IMR-90 (cell line): Measurements from ENCODE around the gene MCTP2.

Source experiments
- FOS ChIP-seq: fragments of 150-350 bp; IDR thresholded peaks from 2 replicates; pipeline ENCODE4 v1.6.1; 2016; ENCODE audit warnings: low read depth, low read length
- POLR2A ChIP-seq: IDR thresholded peaks from 2 replicates; pipeline ENCODE4 v1.6.1; 2012; ENCODE audit warnings: mild to moderate bottlenecking, low read depth, low read length
- RFX5 ChIP-seq: IDR thresholded peaks from 2 replicates; pipeline ENCODE4 v1.8.0; 2012; ENCODE audit warnings: low read depth, mild to moderate bottlenecking, low read length, moderate library complexity
- TF ChIP-seq, protein P1 (sequence below): conservative IDR thresholded peaks from 2 replicates; pipeline ENCODE4 v1.5.1; 2012; ENCODE audit warnings: mild to moderate bottlenecking, low read depth, low read length, improper control_type of control experiment

DNA sequence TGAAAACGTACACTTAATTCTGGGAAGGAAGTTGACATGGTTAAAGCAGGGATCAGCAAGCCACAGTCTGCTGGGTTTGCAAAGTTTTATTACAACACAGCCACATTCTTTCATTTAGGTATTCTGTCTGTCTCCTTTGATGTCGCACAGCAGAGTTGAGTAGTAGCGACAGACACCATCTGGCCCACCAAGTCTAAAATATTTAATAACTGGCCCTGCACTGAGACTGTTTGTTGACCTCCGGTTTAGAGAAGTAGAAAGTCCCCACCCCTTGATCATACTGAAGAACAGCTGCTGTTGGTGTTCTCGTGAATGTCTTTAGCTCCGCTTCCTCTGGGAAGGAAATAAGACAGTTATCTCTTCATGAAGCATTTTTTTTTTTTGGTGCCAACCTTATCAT is 66.2 kb downstream of the MCTP2 start:
- TF ChIP-seq, protein P1, sequence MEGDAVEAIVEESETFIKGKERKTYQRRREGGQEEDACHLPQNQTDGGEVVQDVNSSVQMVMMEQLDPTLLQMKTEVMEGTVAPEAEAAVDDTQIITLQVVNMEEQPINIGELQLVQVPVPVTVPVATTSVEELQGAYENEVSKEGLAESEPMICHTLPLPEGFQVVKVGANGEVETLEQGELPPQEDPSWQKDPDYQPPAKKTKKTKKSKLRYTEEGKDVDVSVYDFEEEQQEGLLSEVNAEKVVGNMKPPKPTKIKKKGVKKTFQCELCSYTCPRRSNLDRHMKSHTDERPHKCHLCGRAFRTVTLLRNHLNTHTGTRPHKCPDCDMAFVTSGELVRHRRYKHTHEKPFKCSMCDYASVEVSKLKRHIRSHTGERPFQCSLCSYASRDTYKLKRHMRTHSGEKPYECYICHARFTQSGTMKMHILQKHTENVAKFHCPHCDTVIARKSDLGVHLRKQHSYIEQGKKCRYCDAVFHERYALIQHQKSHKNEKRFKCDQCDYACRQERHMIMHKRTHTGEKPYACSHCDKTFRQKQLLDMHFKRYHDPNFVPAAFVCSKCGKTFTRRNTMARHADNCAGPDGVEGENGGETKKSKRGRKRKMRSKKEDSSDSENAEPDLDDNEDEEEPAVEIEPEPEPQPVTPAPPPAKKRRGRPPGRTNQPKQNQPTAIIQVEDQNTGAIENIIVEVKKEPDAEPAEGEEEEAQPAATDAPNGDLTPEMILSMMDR = no peak
- no peak for TF ChIP-seq RFX5
- TF ChIP-seq POLR2A = no peak
- no peak for TF ChIP-seq FOS
